Nephron (organoid): ENCODE data around the gene GALNT11.

Source experiments
- H3K27ac Mint-ChIP-seq, 3 experiments: 2 replicates each; pipeline ENCODE4 v1.8.0; 2020; ENCODE audit warnings: mixed read lengths in 3 of 3, mild to moderate bottlenecking in 2 of 3, moderate library complexity in 1 of 3
- H3K27me3 Mint-ChIP-seq: 2 replicates; pipeline ENCODE4 v1.8.0; 2021; ENCODE audit warnings: low read depth, mild to moderate bottlenecking, moderate library complexity, mixed read lengths
- H3K36me3 Mint-ChIP-seq: 2 replicates; pipeline ENCODE4 v1.8.0; 2020; ENCODE audit warnings: low read depth, mixed read lengths
- H3K4me1 Mint-ChIP-seq: 2 replicates; pipeline ENCODE4 v1.8.0; 2020; ENCODE audit warnings: mixed read lengths
- H3K4me3 Mint-ChIP-seq, 3 experiments: 2 replicates each; pipeline ENCODE4 v1.8.0; 2020; ENCODE audit warnings: mild to moderate bottlenecking in 3 of 3, mixed read lengths in 3 of 3, moderate library complexity in 2 of 3
- H3K9me3 Mint-ChIP-seq: 2 replicates; pipeline ENCODE4 v1.8.0; 2020; ENCODE audit warnings: mixed read lengths
- TF ChIP-seq, protein P1 (sequence below), 3 experiments: fragments of 200-600 bp; sonication (generic); IDR thresholded peaks; one replicate each; pipeline ENCODE4 v1.5.0; 2021; ENCODE audit warnings: antibody characterized with exemption in 3 of 3; ENCODE audit not compliant: unreplicated experiment in 3 of 3

The GALNT11 gene

GRCh38 chr7:152144557-152145245 lies 119.2 kb downstream of the GALNT11 start:
- no peak overlapping the region for H3K27ac Mint-ChIP-seq
- no peaks in the 10 kb centered on the region for H3K27me3 Mint-ChIP-seq
- H3K9me3 Mint-ChIP-seq: no peaks in the 10 kb centered on the region
- peaks cover 89% of the 10 kb centered on the region for H3K36me3 Mint-ChIP-seq
- no peak overlapping the region for H3K4me3 Mint-ChIP-seq
- TF ChIP-seq, protein P1, sequence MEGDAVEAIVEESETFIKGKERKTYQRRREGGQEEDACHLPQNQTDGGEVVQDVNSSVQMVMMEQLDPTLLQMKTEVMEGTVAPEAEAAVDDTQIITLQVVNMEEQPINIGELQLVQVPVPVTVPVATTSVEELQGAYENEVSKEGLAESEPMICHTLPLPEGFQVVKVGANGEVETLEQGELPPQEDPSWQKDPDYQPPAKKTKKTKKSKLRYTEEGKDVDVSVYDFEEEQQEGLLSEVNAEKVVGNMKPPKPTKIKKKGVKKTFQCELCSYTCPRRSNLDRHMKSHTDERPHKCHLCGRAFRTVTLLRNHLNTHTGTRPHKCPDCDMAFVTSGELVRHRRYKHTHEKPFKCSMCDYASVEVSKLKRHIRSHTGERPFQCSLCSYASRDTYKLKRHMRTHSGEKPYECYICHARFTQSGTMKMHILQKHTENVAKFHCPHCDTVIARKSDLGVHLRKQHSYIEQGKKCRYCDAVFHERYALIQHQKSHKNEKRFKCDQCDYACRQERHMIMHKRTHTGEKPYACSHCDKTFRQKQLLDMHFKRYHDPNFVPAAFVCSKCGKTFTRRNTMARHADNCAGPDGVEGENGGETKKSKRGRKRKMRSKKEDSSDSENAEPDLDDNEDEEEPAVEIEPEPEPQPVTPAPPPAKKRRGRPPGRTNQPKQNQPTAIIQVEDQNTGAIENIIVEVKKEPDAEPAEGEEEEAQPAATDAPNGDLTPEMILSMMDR (IDR thresholded peaks at IDR 0.05; ENCODE audit: unreplicated experiment in 3 of 3): no peak
- no peaks in the 10 kb centered on the region for H3K4me1 Mint-ChIP-seq

DNA sequence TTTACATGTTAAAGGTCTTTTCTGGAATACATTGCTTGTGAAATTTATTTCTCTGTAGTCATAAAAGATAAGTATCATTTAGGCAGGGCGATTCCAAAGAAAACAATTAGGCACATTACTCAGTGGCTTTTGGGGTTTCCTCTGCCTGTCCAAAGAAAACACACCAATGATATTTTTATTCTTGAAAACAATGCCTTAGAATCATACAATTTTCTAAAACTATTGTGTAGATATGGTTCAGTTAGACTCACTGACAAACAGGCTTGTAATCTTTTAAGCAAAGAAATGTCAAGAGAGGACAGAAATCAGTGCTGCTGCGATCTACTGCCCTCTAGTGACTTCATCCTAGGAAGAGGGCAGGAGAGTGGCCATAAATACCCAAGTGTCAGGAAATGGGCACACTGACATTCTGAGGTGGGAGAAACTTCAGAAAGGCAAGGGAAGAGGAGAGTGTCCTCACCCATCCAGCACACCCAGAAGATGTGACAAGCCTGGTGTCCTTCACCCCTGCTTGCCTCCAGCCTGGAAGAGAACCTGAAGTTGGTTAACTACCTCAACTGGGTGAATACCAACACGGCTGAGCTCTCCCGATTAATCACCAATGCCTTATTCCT lies 120.5 kb downstream of the GALNT11 start:
- H3K27ac Mint-ChIP-seq: peak overlapping the region in 1 of 3 experiments; percentile 42
- no peaks in the 10 kb centered on the region for H3K27me3 Mint-ChIP-seq
- H3K36me3 Mint-ChIP-seq: peaks cover 86% of the 10 kb centered on the region
- TF ChIP-seq, protein P1 (IDR thresholded peaks at IDR 0.05; ENCODE audit: unreplicated experiment in 3 of 3): peak; percentile 38 to 54 (median 50)
- no peaks in the 10 kb centered on the region for H3K9me3 Mint-ChIP-seq
- H3K4me1 Mint-ChIP-seq: no peaks in the 10 kb centered on the region
- H3K4me3 Mint-ChIP-seq: no peak overlapping the region

DNA sequence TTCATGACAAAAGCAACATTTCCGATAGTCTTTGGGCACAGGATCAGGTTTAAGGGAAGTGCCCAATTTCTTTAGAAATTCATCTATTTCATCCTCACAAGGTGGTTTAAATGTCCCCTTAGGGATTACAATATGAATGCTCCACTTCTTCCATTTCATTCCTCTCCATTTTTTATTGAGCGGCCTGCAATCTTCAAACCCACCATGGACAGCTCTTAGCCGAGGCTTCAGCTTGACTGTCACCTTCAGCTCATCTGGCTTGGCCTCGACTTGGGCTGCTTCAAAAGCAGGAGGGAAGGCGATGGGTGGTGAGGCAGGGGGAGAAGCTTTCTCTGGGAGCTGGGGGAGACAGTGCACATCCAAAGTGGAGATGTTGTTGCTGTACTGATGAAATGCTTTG lies 123.2 kb downstream of the GALNT11 start:
- Mint-ChIP-seq H3K9me3 (no peaks in the 10 kb centered on the region), H3K36me3 (peaks cover 84% of the 10 kb centered on the region), H3K27me3 (no peaks in the 10 kb centered on the region), H3K4me3 (no peak overlapping the region), H3K27ac (no peak overlapping the region), H3K4me1 (no peaks in the 10 kb centered on the region)
- TF ChIP-seq, protein P1 (IDR thresholded peaks at IDR 0.05; ENCODE audit: unreplicated experiment in 3 of 3): no peak

DNA sequence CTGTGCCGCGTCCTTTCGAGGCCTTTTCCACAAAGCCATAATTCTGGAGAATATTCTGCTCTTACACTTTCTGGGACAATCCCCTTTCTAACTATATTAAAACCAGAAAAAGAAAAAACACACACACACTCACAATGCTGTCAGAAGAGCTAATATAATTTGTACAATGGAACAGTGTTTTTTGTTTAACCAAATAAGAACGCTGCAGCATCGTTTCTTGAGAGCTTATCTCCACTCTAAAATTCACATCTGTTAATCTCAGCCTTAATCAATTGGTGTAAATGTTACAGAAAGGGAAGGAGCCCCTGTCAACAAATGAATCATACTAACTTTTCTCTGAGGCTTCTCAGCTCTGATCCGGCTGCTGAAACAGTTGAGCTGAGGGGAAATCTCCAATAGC lies 123.9 kb downstream of the GALNT11 start:
- H3K27me3 Mint-ChIP-seq: no peaks in the 10 kb centered on the region
- H3K4me3 Mint-ChIP-seq: no peak overlapping the region
- TF ChIP-seq, protein P1 (IDR thresholded peaks at IDR 0.05; ENCODE audit: unreplicated experiment in 3 of 3): no peak
- H3K4me1 Mint-ChIP-seq: no peaks in the 10 kb centered on the region
- no peaks in the 10 kb centered on the region for H3K9me3 Mint-ChIP-seq
- H3K27ac Mint-ChIP-seq: no peak overlapping the region
- H3K36me3 Mint-ChIP-seq: peaks cover 86% of the 10 kb centered on the region

DNA sequence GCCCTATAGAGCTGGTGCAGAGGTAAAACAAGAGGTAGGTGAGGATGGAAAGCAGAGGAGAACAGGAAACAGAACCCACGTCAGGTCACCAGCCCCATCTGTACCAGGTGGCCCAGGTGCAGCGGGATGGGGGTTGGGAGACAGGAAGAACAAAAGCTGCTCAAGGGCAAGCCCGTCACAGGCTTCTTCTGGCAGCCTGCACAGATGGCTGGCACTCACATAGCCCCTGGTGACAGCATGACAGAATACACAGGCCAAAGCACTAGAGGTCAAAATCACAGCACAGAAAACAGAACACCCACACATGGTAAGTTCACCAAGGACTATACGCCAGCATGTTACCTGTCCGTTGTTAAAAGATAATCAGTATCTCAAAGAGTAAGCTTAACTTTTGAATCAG lies 126.8 kb downstream of the GALNT11 start:
- H3K27me3 Mint-ChIP-seq: no peaks in the 10 kb centered on the region
- H3K4me1 Mint-ChIP-seq: no peaks in the 10 kb centered on the region
- no peak overlapping the region for H3K4me3 Mint-ChIP-seq
- no peaks in the 10 kb centered on the region for H3K9me3 Mint-ChIP-seq
- TF ChIP-seq, protein P1 (IDR thresholded peaks at IDR 0.05; ENCODE audit: unreplicated experiment in 3 of 3): no peak
- H3K36me3 Mint-ChIP-seq: peaks cover 82% of the 10 kb centered on the region
- no peak overlapping the region for H3K27ac Mint-ChIP-seq
